Measurements from ENCODE around the gene SPOCK1.

DNA sequence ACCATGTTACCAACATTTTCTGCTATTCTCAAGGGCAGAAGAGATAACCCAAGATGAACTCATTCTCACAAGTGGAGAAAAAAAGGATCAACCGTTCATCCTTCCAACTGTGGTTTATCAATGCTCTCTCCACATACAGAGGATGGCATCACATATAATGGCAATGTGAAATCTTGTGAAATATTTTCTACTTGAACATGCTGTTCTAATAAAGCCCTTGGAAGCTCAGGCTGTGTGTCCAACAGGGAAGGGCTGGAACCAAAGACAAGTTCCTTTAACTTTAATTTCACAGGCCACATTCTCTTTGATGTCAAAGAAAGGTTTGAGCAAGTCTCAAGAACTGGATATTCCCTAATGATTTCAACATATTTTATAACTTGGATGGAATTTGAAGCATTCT, 230.5 kb downstream of the SPOCK1 start:
- TF ChIP-seq, protein P1, sequence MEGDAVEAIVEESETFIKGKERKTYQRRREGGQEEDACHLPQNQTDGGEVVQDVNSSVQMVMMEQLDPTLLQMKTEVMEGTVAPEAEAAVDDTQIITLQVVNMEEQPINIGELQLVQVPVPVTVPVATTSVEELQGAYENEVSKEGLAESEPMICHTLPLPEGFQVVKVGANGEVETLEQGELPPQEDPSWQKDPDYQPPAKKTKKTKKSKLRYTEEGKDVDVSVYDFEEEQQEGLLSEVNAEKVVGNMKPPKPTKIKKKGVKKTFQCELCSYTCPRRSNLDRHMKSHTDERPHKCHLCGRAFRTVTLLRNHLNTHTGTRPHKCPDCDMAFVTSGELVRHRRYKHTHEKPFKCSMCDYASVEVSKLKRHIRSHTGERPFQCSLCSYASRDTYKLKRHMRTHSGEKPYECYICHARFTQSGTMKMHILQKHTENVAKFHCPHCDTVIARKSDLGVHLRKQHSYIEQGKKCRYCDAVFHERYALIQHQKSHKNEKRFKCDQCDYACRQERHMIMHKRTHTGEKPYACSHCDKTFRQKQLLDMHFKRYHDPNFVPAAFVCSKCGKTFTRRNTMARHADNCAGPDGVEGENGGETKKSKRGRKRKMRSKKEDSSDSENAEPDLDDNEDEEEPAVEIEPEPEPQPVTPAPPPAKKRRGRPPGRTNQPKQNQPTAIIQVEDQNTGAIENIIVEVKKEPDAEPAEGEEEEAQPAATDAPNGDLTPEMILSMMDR (IDR thresholded peaks at IDR 0.05; ENCODE audit: low read depth, low read length): no peak
- TF ChIP-seq, protein P2, sequence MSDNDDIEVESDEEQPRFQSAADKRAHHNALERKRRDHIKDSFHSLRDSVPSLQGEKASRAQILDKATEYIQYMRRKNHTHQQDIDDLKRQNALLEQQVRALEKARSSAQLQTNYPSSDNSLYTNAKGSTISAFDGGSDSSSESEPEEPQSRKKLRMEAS (IDR thresholded peaks at IDR 0.05; ENCODE audit: low read depth, low read length): no peak
- no peak for TF ChIP-seq POLR2A (IDR thresholded peaks at IDR 0.05; ENCODE audit: extremely low read depth, insufficient read length)
